HFF-Myc (cell line): Measurements from ENCODE around the gene AK4.
"Not testable (repeated sequence)": the region's sequence is repeated elsewhere in the genome, so short reads cannot be mapped to it uniquely, and the experiment has no call there.

Source experiments
- DNase-seq: peaks from one replicate; pipeline ENCODE4 v3.0.0-alpha.2; 2011; ENCODE audit warnings: low read depth; ENCODE audit errors: extremely low read depth
- H3K4me3 ChIP-seq: replicated peaks from 2 replicates; pipeline ENCODE4 v1.5.1; 2011; ENCODE audit warnings: low read depth, mild to moderate bottlenecking, control low read depth, low read length
- CTCF ChIP-seq: IDR thresholded peaks from 2 replicates; pipeline ENCODE4 v1.5.1; 2012; ENCODE audit warnings: mild to moderate bottlenecking, low read depth, low read length, control low read depth; ENCODE audit errors: missing control alignments

The AK4 gene

GRCh38 chr1:65233782-65234181 is 85.8 kb downstream of the AK4 start:
- no peak for DNase-seq
- no peak for TF ChIP-seq CTCF
- H3K4me3 ChIP-seq, result no peak overlapping the region

GRCh38 chr1:65235867-65236805 is 88.1 kb downstream of the AK4 start:
- H3K4me3 ChIP-seq, result no peak overlapping the region
- no peak for DNase-seq
- peak; percentile 44 for TF ChIP-seq CTCF

- not testable (repeated sequence) for DNase-seq, H3K4me3 ChIP-seq
Observed at GRCh38 chr1:65237088-65237487, 89.1 kb downstream of the AK4 start.

- DNase-seq, result no peak
- H3K4me3 ChIP-seq, result no peak overlapping the region
- TF ChIP-seq CTCF, result no peak
Observed at GRCh38 chr1:65237503-65237902, 89.5 kb downstream of the AK4 start.

- DNase-seq, result no peak
- no peak overlapping the region for H3K4me3 ChIP-seq
- no peak for TF ChIP-seq CTCF
Observed at GRCh38 chr1:65238010-65238409, 90.0 kb downstream of the AK4 start.

GRCh38 chr1:65243491-65243890 is 95.5 kb downstream of the AK4 start:
- TF ChIP-seq CTCF, result no peak
- no peak overlapping the region for H3K4me3 ChIP-seq
- DNase-seq, result no peak

GRCh38 chr1:65245295-65245694 is 97.3 kb downstream of the AK4 start:
- no peak for DNase-seq
- H3K4me3 ChIP-seq, result no peak overlapping the region
- TF ChIP-seq CTCF, result no peak
